ENCODE measurements around the gene EDAR. TPM values are rescaled to one million over a fixed set of nuclear protein-coding genes. Genes with fewer than 3 reads are reported as not detected.

EDAR gene
- total RNA-seq, 1 donor from 2014 or later = not detected

GRCh38 chr2:108936866-108937265, 52.2 kb downstream of the EDAR start:
- Mint-ChIP-seq H3K4me3 (ENCODE audit: unreplicated experiment) (no peak overlapping the region), H3K27ac (ENCODE audit: unreplicated experiment) (no peak overlapping the region), H3K27me3 (ENCODE audit: low read depth) (peaks cover 32% of the 10 kb centered on the region)

GRCh38 chr2:108936076-108936864, 52.8 kb downstream of the EDAR start:
- TF ChIP-seq CTCF (IDR thresholded peaks at IDR 0.05) = no peak
- Mint-ChIP-seq H3K27me3 (ENCODE audit: low read depth) (peaks cover 31% of the 10 kb centered on the region), H3K4me3 (ENCODE audit: unreplicated experiment) (no peak overlapping the region), H3K36me3 (ENCODE audit: low read depth) (no peaks in the 10 kb centered on the region), H3K27ac (ENCODE audit: unreplicated experiment) (no peak overlapping the region), H3K4me1 (ENCODE audit: low read depth) (no peaks in the 10 kb centered on the region), H3K9me3 (ENCODE audit: low read depth) (no peaks in the 10 kb centered on the region)
- no peak for DNase-seq (ENCODE audit: low spot score)

More at GRCh38 chr2:108936866-108937265, 52.2 kb downstream of the EDAR start:
- TF ChIP-seq CTCF (IDR thresholded peaks at IDR 0.05) = no peak
- Mint-ChIP-seq H3K9me3 (ENCODE audit: low read depth) (no peaks in the 10 kb centered on the region), H3K4me1 (ENCODE audit: low read depth) (no peaks in the 10 kb centered on the region), H3K36me3 (ENCODE audit: low read depth) (no peaks in the 10 kb centered on the region)
- DNase-seq (ENCODE audit: low spot score) = no peak

DNA sequence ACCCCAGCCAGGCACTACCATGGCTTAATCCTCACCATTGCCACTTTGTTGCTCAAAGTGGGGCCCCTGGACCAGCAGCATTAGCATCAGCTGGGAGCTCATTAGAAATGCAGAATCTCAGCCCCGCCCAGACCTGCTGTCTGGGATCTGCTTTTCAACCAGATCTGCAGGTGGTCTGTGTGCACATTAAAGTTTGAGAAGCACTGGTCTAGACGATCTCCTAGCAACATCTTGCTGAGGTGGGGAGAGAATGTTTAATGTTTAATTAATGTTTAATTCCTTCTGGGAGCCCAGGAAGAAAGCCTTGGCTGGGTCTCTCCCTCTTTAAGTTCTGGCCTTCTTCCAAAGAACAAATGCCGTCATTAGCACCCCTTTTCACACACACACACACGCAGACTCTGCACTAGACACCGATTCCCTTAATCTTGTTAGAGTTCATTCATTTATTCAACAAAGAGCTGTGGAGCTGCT, 53.7 kb downstream of the EDAR start:
- H3K36me3 Mint-ChIP-seq (ENCODE audit: low read depth) = no peaks in the 10 kb centered on the region
- H3K4me1 Mint-ChIP-seq (ENCODE audit: low read depth) = no peaks in the 10 kb centered on the region
- peaks cover 24% of the 10 kb centered on the region for H3K27me3 Mint-ChIP-seq (ENCODE audit: low read depth)
- no peak for DNase-seq (ENCODE audit: low spot score)
- H3K4me3 Mint-ChIP-seq (ENCODE audit: unreplicated experiment) = no peak overlapping the region
- no peaks in the 10 kb centered on the region for H3K9me3 Mint-ChIP-seq (ENCODE audit: low read depth)
- no peak overlapping the region for H3K27ac Mint-ChIP-seq (ENCODE audit: unreplicated experiment)
- TF ChIP-seq CTCF (IDR thresholded peaks at IDR 0.05) = no peak

DNA sequence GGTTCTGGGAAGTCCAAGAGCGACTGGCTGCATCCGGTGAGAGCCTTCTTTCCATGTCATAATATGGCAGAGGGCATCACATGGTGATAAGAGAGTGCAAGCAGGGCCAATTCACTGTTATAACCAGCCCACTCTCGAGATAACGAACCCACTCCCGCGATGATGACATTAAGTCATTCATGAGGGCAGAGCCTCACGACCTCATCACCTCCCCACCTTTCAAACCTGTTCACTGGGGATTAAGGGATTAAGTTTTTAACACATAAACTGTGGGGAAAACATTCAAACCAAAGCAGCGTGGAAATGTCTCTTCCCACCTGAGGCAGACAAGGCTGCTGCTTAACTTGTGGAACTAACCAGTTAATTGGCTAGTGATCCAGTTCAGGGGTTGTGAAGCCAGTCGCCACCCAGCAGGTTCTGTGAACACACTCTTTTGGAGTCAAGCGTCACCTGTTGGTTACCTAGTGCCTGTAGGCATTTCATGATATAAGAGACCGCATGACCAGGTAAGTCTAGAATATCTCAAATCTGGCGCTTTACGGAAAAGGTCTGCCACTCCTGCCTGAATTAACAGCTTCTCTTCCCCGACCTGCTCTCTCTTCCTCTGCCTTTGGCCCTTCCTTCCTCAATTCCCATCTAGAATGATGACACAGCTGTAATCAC, 54.3 kb downstream of the EDAR start:
- DNase-seq (ENCODE audit: low spot score) = no peak
- Mint-ChIP-seq H3K4me3 (ENCODE audit: unreplicated experiment) (no peak overlapping the region), H3K27ac (ENCODE audit: unreplicated experiment) (no peak overlapping the region), H3K9me3 (ENCODE audit: low read depth) (no peaks in the 10 kb centered on the region), H3K36me3 (ENCODE audit: low read depth) (no peaks in the 10 kb centered on the region), H3K27me3 (ENCODE audit: low read depth) (peaks cover 19% of the 10 kb centered on the region), H3K4me1 (ENCODE audit: low read depth) (no peaks in the 10 kb centered on the region)
- TF ChIP-seq CTCF (IDR thresholded peaks at IDR 0.05) = no peak

- H3K36me3 Mint-ChIP-seq (ENCODE audit: low read depth) = no peaks in the 10 kb centered on the region
- DNase-seq (ENCODE audit: low spot score) = no peak
- peaks cover 17% of the 10 kb centered on the region for H3K27me3 Mint-ChIP-seq (ENCODE audit: low read depth)
- TF ChIP-seq CTCF (IDR thresholded peaks at IDR 0.05) = no peak
- no peak overlapping the region for H3K27ac Mint-ChIP-seq (ENCODE audit: unreplicated experiment)
- H3K4me1 Mint-ChIP-seq (ENCODE audit: low read depth) = peaks cover 2% of the 10 kb centered on the region
- H3K9me3 Mint-ChIP-seq (ENCODE audit: low read depth) = no peaks in the 10 kb centered on the region
- no peak overlapping the region for H3K4me3 Mint-ChIP-seq (ENCODE audit: unreplicated experiment)
Measured at GRCh38 chr2:108934151-108934550, 54.9 kb downstream of the EDAR start.

Measured in chondrocyte (in vitro differentiated cells).